K562 treated with DMSO at 1 percent for 12 hours (cell line): ENCODE data around the gene HESX1. TPM values are rescaled to one million over a fixed set of nuclear protein-coding genes. Genes with fewer than 3 reads are reported as not detected.

Experiments
- total RNA-seq: library from RNA; unstranded; fragments of 300-600 nt; gene quantifications from 2 replicates; pipeline ENCODE4 v1.2.3, GENCODE V29; 2022; ENCODE audit not compliant: insufficient read depth

HESX1 gene
- total RNA-seq: 1.9 TPM in 1 of 2 replicates, not detected in the other

GRCh38 chr3:57199895-57200297, at the start of gene HESX1:
HESX1 (minus strand) TSS chr3:57199978; CDS start chr3:57199918, 60 bp downstream.

GRCh38 chr3:57227204-57227929, 27.6 kb upstream of the HESX1 start, which contains the start of gene APPL1:
APPL1 (plus strand) TSS chr3:57227729; CDS start chr3:57227884, 155 bp downstream.

DNA sequence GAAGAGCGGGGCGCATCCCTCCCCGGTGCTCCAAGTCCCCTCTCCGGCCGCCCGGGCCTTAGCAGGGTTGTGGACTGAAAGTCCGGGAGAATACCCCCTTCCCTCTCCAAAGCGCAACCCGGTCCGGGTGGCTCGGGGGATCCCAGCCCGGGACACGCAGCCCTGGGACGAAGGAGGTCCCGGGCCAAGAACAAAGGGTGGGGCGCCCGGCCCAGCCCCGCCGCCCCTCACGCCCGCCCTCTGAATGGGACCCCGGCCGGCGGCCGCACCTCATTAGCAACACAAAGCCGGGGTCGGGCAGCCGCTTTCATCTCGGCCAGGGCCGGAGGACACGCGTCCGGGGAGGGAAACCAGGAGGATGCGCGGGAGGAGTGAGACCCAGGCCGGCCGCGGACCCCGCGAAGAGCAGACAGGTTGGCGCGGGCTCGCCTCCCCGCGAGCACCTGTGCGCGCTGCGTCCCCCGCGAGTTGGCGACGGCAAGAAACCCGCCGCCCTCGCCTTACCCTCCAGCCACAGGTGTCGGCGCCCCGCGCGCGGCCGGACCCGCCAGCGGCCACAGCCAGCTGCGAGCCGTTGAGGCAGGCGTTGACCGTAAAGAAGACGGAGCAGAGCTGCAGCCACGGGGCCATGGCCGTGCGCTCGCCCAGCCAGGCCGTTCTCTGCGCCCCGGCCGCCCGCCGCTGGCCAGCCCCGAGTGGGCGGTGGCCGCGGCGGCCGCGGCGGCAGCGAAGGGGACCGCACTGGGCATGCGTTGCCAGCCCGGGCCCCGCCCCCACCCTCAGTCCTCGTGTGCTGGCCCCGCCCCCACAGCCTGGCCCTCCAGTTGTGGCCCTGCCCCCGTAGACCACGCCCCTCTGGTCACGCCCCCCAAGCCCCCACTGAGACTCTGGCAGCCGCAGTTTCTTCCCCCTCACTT, 34.9 kb downstream of the HESX1 start, which contains the start of gene IL17RD:
IL17RD (minus strand) TSS at position 697 of the 917 bp plus-strand sequence; CDS start at position 630, 67 bp downstream.

Other genes with a start within 250 kb of the HESX1 start
- not detected in 2 replicates for gene SPATA12, start 139.3 kb downstream of the HESX1 start, total RNA-seq
- gene IL17RD, start 34.6 kb downstream of the HESX1 start, total RNA-seq: not detected in 2 replicates
- 1.8 and 9.3 TPM in 2 replicates for gene APPL1, start 27.8 kb upstream of the HESX1 start, total RNA-seq
- gene ASB14, start 92.7 kb upstream of the HESX1 start, total RNA-seq: 0.80 TPM in 1 of 2 replicates, not detected in the other